Liver (tissue), 9 donors: ENCODE measurements around the gene ADORA2B. TPM values are rescaled to one million over a fixed set of nuclear protein-coding genes. Genes with fewer than 3 reads are reported as not detected.

ENCODE experiments used
- DNase-seq: peaks from one replicate; pipeline ENCODE4 v3.0.0-alpha.2; 2017; ENCODE audit warnings: low spot score
- H3K27ac ChIP-seq, 2 donors: one replicate each; pipeline ENCODE4 v1.7.0; 2013; ENCODE audit warnings: inconsistent platforms in 2 of 2, low read length in 2 of 2, control low read depth in 1 of 2, low read depth in 1 of 2, mild to moderate bottlenecking in 1 of 2
- H3K27me3 ChIP-seq, 4 donors: one replicate each; pipeline versions ENCODE4 v1.6.1 to v1.7.0; 2013; ENCODE audit warnings: low read length in 3 of 4, inconsistent platforms in 1 of 4, mild to moderate bottlenecking in 1 of 4, moderate library complexity in 1 of 4; ENCODE audit not compliant: control insufficient read depth in 4 of 4, insufficient read depth in 4 of 4
- H3K36me3 ChIP-seq, 4 donors: one replicate each; pipeline versions ENCODE4 v1.6.1 to v1.7.0; 2013; ENCODE audit warnings: low read length in 3 of 4, mild to moderate bottlenecking in 3 of 4, low read depth in 1 of 4, moderate library complexity in 1 of 4; ENCODE audit not compliant: control insufficient read depth in 4 of 4, insufficient read depth in 3 of 4
- H3K4me1 ChIP-seq, 4 donors: one replicate each; pipeline versions ENCODE4 v1.6.1 to v1.7.0; 2013; ENCODE audit warnings: low read length in 3 of 4, mild to moderate bottlenecking in 3 of 4, moderate library complexity in 1 of 4; ENCODE audit not compliant: control insufficient read depth in 4 of 4, insufficient read depth in 4 of 4
- H3K4me3 ChIP-seq, 3 donors: one replicate each; pipeline versions ENCODE4 v1.6.1 to v1.7.0; 2013; ENCODE audit warnings: low read length in 3 of 3, control low read depth in 1 of 3, low read depth in 1 of 3, mild to moderate bottlenecking in 1 of 3
- H3K9ac ChIP-seq, 2 donors: one replicate each; pipeline ENCODE4 v1.7.0; 2013; ENCODE audit warnings: low read length in 2 of 2, mild to moderate bottlenecking in 2 of 2, moderate library complexity in 2 of 2, control low read depth in 1 of 2, low read depth in 1 of 2
- H3K9me3 ChIP-seq, 4 donors: one replicate each; pipeline versions ENCODE4 v1.6.1 to v1.7.0; 2013; ENCODE audit warnings: low read length in 3 of 4; ENCODE audit not compliant: control insufficient read depth in 4 of 4
- ATF3 ChIP-seq: IDR thresholded peaks from 2 replicates; pipeline ENCODE4 v1.6.1; 2016; ENCODE audit warnings: antibody characterized with exemption
- CTCF ChIP-seq: fragments of 150-350 bp; IDR thresholded peaks from 2 replicates; pipeline ENCODE4 v1.5.1; 2017; ENCODE audit warnings: improper control_type of control experiment, low read depth, low read length; ENCODE audit not compliant: missing input control
- EGR1 ChIP-seq, 2 donors: IDR thresholded peaks; 2 replicates each; pipeline ENCODE4 v1.6.1; 2016 to 2018; ENCODE audit warnings: antibody characterized with exemption in 2 of 2, low read depth in 2 of 2
- FOXA1 ChIP-seq: IDR thresholded peaks from 2 replicates; pipeline ENCODE4 v1.6.1; 2016; ENCODE audit warnings: antibody characterized with exemption
- FOXA2 ChIP-seq: IDR thresholded peaks from 2 replicates; pipeline ENCODE4 v1.6.1; 2016; ENCODE audit warnings: antibody characterized with exemption
- GABPA ChIP-seq, 2 donors: IDR thresholded peaks in 1 of 2; conservative IDR thresholded peaks in 1 of 2; 2 replicates each; pipeline ENCODE4 v1.6.1; 2016; ENCODE audit warnings: antibody characterized with exemption in 2 of 2, mild to moderate bottlenecking in 1 of 2, moderate library complexity in 1 of 2
- HNF4A ChIP-seq, 2 donors: conservative IDR thresholded peaks; 2 replicates each; pipeline ENCODE4 v1.6.1; 2016; ENCODE audit warnings: antibody characterized with exemption in 2 of 2, mild to moderate bottlenecking in 2 of 2
- HNF4G ChIP-seq: IDR thresholded peaks from 2 replicates; pipeline ENCODE4 v1.6.1; 2016; ENCODE audit warnings: antibody characterized with exemption
- JUND ChIP-seq, 2 donors: IDR thresholded peaks; 2 replicates each; pipeline ENCODE4 v1.6.1; 2016; ENCODE audit warnings: antibody characterized with exemption in 2 of 2
- MAX ChIP-seq: IDR thresholded peaks from 2 replicates; pipeline ENCODE4 v1.6.1; 2016; ENCODE audit warnings: antibody characterized with exemption
- NR2F2 ChIP-seq: IDR thresholded peaks from 2 replicates; pipeline ENCODE4 v1.6.1; 2016; ENCODE audit warnings: antibody characterized with exemption
- RAD21 ChIP-seq, 2 donors: IDR thresholded peaks; 2 replicates each; pipeline ENCODE4 v1.6.1; 2016; ENCODE audit warnings: antibody characterized with exemption in 2 of 2, mild to moderate bottlenecking in 2 of 2
- REST ChIP-seq: IDR thresholded peaks from 2 replicates; pipeline ENCODE4 v1.6.1; 2016; ENCODE audit warnings: antibody characterized with exemption, mild to moderate bottlenecking
- RXRA ChIP-seq, 2 donors: IDR thresholded peaks; 2 replicates each; pipeline ENCODE4 v1.6.1; 2017 to 2018; ENCODE audit warnings: antibody characterized with exemption in 2 of 2, mild to moderate bottlenecking in 1 of 2
- SP1 ChIP-seq: IDR thresholded peaks from 2 replicates; pipeline ENCODE4 v1.6.1; 2018; ENCODE audit warnings: antibody characterized with exemption, mild to moderate bottlenecking
- TAF1 ChIP-seq: conservative IDR thresholded peaks from 2 replicates; pipeline ENCODE4 v1.6.1; 2016; ENCODE audit warnings: antibody characterized with exemption, mild to moderate bottlenecking
- YY1 ChIP-seq: IDR thresholded peaks from 2 replicates; pipeline ENCODE4 v1.6.1; 2016; ENCODE audit warnings: antibody characterized with exemption, mild to moderate bottlenecking
- ZBTB33 ChIP-seq: IDR thresholded peaks from 2 replicates; pipeline ENCODE4 v1.6.1; 2016; ENCODE audit warnings: antibody characterized with exemption
- WGBS: extraction: QIAGEN DNeasy Blood & Tissue Kit; methylation state at CpG from one replicate; pipeline ENCODE4 v1.1.7; 2013; 5-methylcytosine and 5-hydroxymethylcytosine counted together
- polyA plus RNA-seq, 2 donors: library from polyadenylated mRNA; stranded (reverse) in 1 of 2; unstranded in 1 of 2; fragments of 200-250 nt in 1 of 2; fragments of >200 nt in 1 of 2; fragmentation: Nextera tagmentation in 1 of 2; extraction: Ambion mirVana in 1 of 2; gene quantifications; one replicate each; pipeline versions ENCODE4 v1.2.1 to v1.2.3, GENCODE V29; 2013 to 2015
- total RNA-seq, 2 donors: library from RNA; depleted of rRNA; stranded (reverse); fragments of >200 nt; gene quantifications; one replicate each; pipeline ENCODE4 v1.2.3, GENCODE V29; 2014
- donor health status: healthy.
- donor health status: healthy.
- donor health status: healthy.
- donor health status: healthy.
- donor health status: healthy.

ADORA2B gene
- total and polyA plus RNA-seq, 4 donors, result 0.24 to 3.3 (median 0.28) TPM

GRCh38 chr17:15913826-15914225 is 31.1 kb upstream of the ADORA2B start:
- Histone ChIP-seq H3K9ac (no peak overlapping the region), H3K27ac (no peak overlapping the region), H3K4me1 (peaks cover 0 to 5% (median 0%) of the 10 kb centered on the region in 4 donors), H3K27me3 (peaks cover 0 to 3% (median 0%) of the 10 kb centered on the region in 4 donors), H3K4me3 (no peak overlapping the region), H3K9me3 (peaks cover 0 to 2% (median 0%) of the 10 kb centered on the region in 4 donors), H3K36me3 (no peaks in the 10 kb centered on the region)
- 87% methylated on average over 3 of the region's 3 CpGs for WGBS
- DNase-seq, result no peak
- TF ChIP-seq RXRA (IDR thresholded peaks at IDR 0.05), result peak in 1 of 2 donors; percentile 4
- no peak for TF ChIP-seq CTCF
- TF ChIP-seq HNF4A (conservative IDR thresholded peaks at IDR 0.05), result no peak
- TF ChIP-seq NR2F2, result no peak

GRCh38 chr17:15914400-15915170 is 30.3 kb upstream of the ADORA2B start:
- Histone ChIP-seq H3K4me3 (no peak overlapping the region), H3K27me3 (peaks cover 0 to 3% (median 0%) of the 10 kb centered on the region in 4 donors), H3K27ac (no peak overlapping the region), H3K36me3 (no peaks in the 10 kb centered on the region), H3K9ac (no peak overlapping the region), H3K9me3 (peaks cover 0 to 2% (median 0%) of the 10 kb centered on the region in 4 donors), H3K4me1 (peaks cover 0 to 5% (median 0%) of the 10 kb centered on the region in 4 donors)
- TF ChIP-seq HNF4A (conservative IDR thresholded peaks at IDR 0.05) (no peak), ZBTB33 (no peak), RXRA (IDR thresholded peaks at IDR 0.05) (no peak), CTCF (no peak), MAX (no peak), RAD21 (IDR thresholded peaks at IDR 0.05) (no peak), REST (no peak), FOXA2 (no peak), NR2F2 (no peak), EGR1 (IDR thresholded peaks at IDR 0.05; ENCODE audit: low read depth in 2 of 2) (no peak), FOXA1 (no peak), SP1 (no peak), ATF3 (no peak), JUND (IDR thresholded peaks at IDR 0.05) (no peak), YY1 (no peak), TAF1 (no peak), GABPA (IDR thresholded peaks at IDR 0.05 in 1 of 2, conservative IDR thresholded peaks at IDR 0.05 in 1 of 2) (no peak), HNF4G (no peak)
- WGBS, result 89% methylated on average over 6 of the region's 6 CpGs
- no peak for DNase-seq
